Epithelial cell of esophagus (primary cell): ENCODE results near the gene TMEM50B.
"Not testable (repeated sequence)": the region's sequence is repeated elsewhere in the genome, so short reads cannot be mapped to it uniquely, and the experiment has no call there.

Experiments used
- DNase-seq: peaks from one replicate; pipeline ENCODE4 v3.0.0; 2010; ENCODE audit warnings: low read depth
- H3K4me3 ChIP-seq: 2 replicates; pipeline ENCODE4 v1.5.1; 2011; ENCODE audit warnings: mild to moderate bottlenecking, low read length, control low read depth
- CTCF ChIP-seq: IDR thresholded peaks from 2 replicates; pipeline ENCODE4 v1.5.1; 2011; ENCODE audit warnings: low read depth, mild to moderate bottlenecking, low read length, control low read depth, inconsistent platforms; ENCODE audit not compliant: insufficient read depth; ENCODE audit errors: missing control alignments

The TMEM50B gene

GRCh38 chr21:33511639-33512038 is 31.9 kb upstream of the TMEM50B start:
- no peak for TF ChIP-seq CTCF
- H3K4me3 ChIP-seq: no peak overlapping the region
- DNase-seq: no peak

GRCh38 chr21:33510826-33511225 is 31.1 kb upstream of the TMEM50B start:
- TF ChIP-seq CTCF: no peak
- DNase-seq: no peak
- H3K4me3 ChIP-seq: no peak overlapping the region

GRCh38 chr21:33507003-33507402 is 27.2 kb upstream of the TMEM50B start:
- DNase-seq, H3K4me3 ChIP-seq: not testable (repeated sequence)

GRCh38 chr21:33505833-33506232 is 26.1 kb upstream of the TMEM50B start:
- no peak for DNase-seq
- H3K4me3 ChIP-seq: no peak overlapping the region
- no peak for TF ChIP-seq CTCF

- peak; percentile 3 for DNase-seq
- no peak for TF ChIP-seq CTCF
- H3K4me3 ChIP-seq: no peak overlapping the region
Observed at GRCh38 chr21:33496345-33496744, 16.6 kb upstream of the TMEM50B start.

GRCh38 chr21:33495743-33496142 is 16.0 kb upstream of the TMEM50B start:
- DNase-seq: no peak
- no peak overlapping the region for H3K4me3 ChIP-seq
- no peak for TF ChIP-seq CTCF

GRCh38 chr21:33493756-33494155 is 14.0 kb upstream of the TMEM50B start:
- no peak for DNase-seq
- H3K4me3 ChIP-seq: no peak overlapping the region
- TF ChIP-seq CTCF: no peak

- no peak overlapping the region for H3K4me3 ChIP-seq
- no peak for TF ChIP-seq CTCF
- DNase-seq: peak; percentile 73
Observed at GRCh38 chr21:33492571-33492970, 12.8 kb upstream of the TMEM50B start.
